ENCODE results near the gene PWWP2B. TPM values are rescaled to one million over a fixed set of nuclear protein-coding genes. Genes with fewer than 3 reads are reported as not detected.

Gene PWWP2B
- total and polyA plus RNA-seq, 2 of the 13 experiments (the other 11 are each of a cell fraction or from before 2014, with no cell fraction given), result 2.3 to 4.7 TPM

GRCh38 chr10:132430231-132430743, 33.3 kb downstream of the PWWP2B start:
- no peak overlapping the region for H2AFZ ChIP-seq (ENCODE audit: low read length)
- POLR2A ChIA-PET, result interaction anchor here (1.1 kb wide), 1 partner anchor 9 kb away, joined by 4 read pairs; no protein-coding TSS in a partner anchor
- H3K4me2 ChIP-seq (ENCODE audit: low read depth, low read length), result no peak overlapping the region
- no peak overlapping the region for H3K9ac ChIP-seq (ENCODE audit: insufficient read depth, low read depth, low read length)
- no peaks in the 10 kb centered on the region for H3K79me2 ChIP-seq (ENCODE audit: insufficient read depth, low read length)
- CTCF ChIA-PET (ENCODE audit: low intra/inter-chr PET ratio, low total read pairs), result no interaction called here
- H3K27ac ChIP-seq (ENCODE audit: extremely low read length, insufficient read depth, low read length), result no peak overlapping the region
- WGBS (ENCODE audit: low lambda C conversion rate), result 67% methylated on average over 3 of the region's 8 CpGs
- H3K4me1 ChIP-seq (ENCODE audit: insufficient read depth, low read length), result no peaks in the 10 kb centered on the region
- H3K27me3 ChIP-seq (ENCODE audit: control insufficient read depth in 1 of 2, insufficient read depth in 2 of 2, low read length in 2 of 2), result peaks cover 0 to 9% of the 10 kb centered on the region in 2 experiments; a peak in 2 of 5 replicates
- in situ Hi-C loops (cut with HindIII; ENCODE audit: extremely low pct_ligation_motif_present, low pct_unique_long_range_greater_than_20kb), result no loop called here
- H3K4me3 ChIP-seq (replicated peaks in 1 of 3; ENCODE audit: insufficient read depth in 1 of 3, low read depth in 2 of 3, low read length in 3 of 3), result no peak overlapping the region
- no peak for FAIRE-seq
- DNase-seq (ENCODE audit: low spot score), result no peak
- no TSS peak for BruUV-seq (replicated peaks)
- H4K20me1 ChIP-seq (ENCODE audit: insufficient read depth, low read length), result no peaks in the 10 kb centered on the region
- intact Hi-C loops (cut with micrococcal nuclease; ENCODE audit: unreplicated experiment), result no loop called here
- ATAC-seq, result no peak
- no peaks in the 10 kb centered on the region for H3K9me3 ChIP-seq (ENCODE audit: low read length)
- no peaks in the 10 kb centered on the region for H3K36me3 ChIP-seq (replicated peaks in 1 of 2; ENCODE audit: control insufficient read depth in 1 of 2, insufficient read depth in 2 of 2, low read length in 2 of 2)
- TF ChIP-seq, protein P1, sequence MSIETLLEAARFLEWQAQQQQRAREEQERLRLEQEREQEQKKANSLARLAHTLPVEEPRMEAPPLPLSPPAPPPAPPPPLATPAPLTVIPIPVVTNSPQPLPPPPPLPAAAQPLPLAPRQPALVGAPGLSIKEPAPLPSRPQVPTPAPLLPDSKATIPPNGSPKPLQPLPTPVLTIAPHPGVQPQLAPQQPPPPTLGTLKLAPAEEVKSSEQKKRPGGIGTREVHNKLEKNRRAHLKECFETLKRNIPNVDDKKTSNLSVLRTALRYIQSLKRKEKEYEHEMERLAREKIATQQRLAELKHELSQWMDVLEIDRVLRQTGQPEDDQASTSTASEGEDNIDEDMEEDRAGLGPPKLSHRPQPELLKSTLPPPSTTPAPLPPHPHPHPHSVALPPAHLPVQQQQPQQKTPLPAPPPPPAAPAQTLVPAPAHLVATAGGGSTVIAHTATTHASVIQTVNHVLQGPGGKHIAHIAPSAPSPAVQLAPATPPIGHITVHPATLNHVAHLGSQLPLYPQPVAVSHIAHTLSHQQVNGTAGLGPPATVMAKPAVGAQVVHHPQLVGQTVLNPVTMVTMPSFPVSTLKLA (IDR thresholded peaks at IDR 0.05), result peak; percentile 95
- TF ChIP-seq ZFP36 (IDR thresholded peaks at IDR 0.05; ENCODE audit: borderline replicate concordance, low read depth, low read length, partially characterized antibody), result no peak

- H3K4me1 ChIP-seq (ENCODE audit: insufficient read depth, low read length), result no peaks in the 10 kb centered on the region
- H3K9me3 ChIP-seq (ENCODE audit: low read length), result no peaks in the 10 kb centered on the region
- no peak overlapping the region for H3K27ac ChIP-seq (ENCODE audit: extremely low read length, insufficient read depth, low read length)
- ATAC-seq, result no peak
- peaks cover 0 to 9% of the 10 kb centered on the region in 2 experiments; a peak in 2 of 5 replicates for H3K27me3 ChIP-seq (ENCODE audit: control insufficient read depth in 1 of 2, insufficient read depth in 2 of 2, low read length in 2 of 2)
- 70% methylated on average over 2 of the region's 8 CpGs for WGBS (ENCODE audit: low lambda C conversion rate)
- H3K79me2 ChIP-seq (ENCODE audit: insufficient read depth, low read length), result no peaks in the 10 kb centered on the region
- BruUV-seq (replicated peaks), result no TSS peak
- no peak overlapping the region for H3K9ac ChIP-seq (ENCODE audit: insufficient read depth, low read depth, low read length)
- in situ Hi-C loops (cut with HindIII; ENCODE audit: extremely low pct_ligation_motif_present, low pct_unique_long_range_greater_than_20kb), result no loop called here
- intact Hi-C loops (cut with micrococcal nuclease; ENCODE audit: unreplicated experiment), result no loop called here
- POLR2A ChIA-PET, result interaction anchor here (1.2 kb wide), 1 partner anchor 10 kb away, joined by 4 read pairs; no protein-coding TSS in a partner anchor
- H3K4me2 ChIP-seq (ENCODE audit: low read depth, low read length), result no peak overlapping the region
- CTCF ChIA-PET (ENCODE audit: low intra/inter-chr PET ratio, low total read pairs), result no interaction called here
- no peak overlapping the region for H3K4me3 ChIP-seq (replicated peaks in 1 of 3; ENCODE audit: insufficient read depth in 1 of 3, low read depth in 2 of 3, low read length in 3 of 3)
- H3K36me3 ChIP-seq (replicated peaks in 1 of 2; ENCODE audit: control insufficient read depth in 1 of 2, insufficient read depth in 2 of 2, low read length in 2 of 2), result no peaks in the 10 kb centered on the region
- no peak for FAIRE-seq
- no peaks in the 10 kb centered on the region for H4K20me1 ChIP-seq (ENCODE audit: insufficient read depth, low read length)
- DNase-seq (ENCODE audit: low spot score), result no peak
- no peak overlapping the region for H2AFZ ChIP-seq (ENCODE audit: low read length)
- no peak for TF ChIP-seq HMG20B (CRISPR knock-in tag; conservative IDR thresholded peaks at IDR 0.05)
- TF ChIP-seq NFKB2 (CRISPR knock-in tag; IDR thresholded peaks at IDR 0.05; ENCODE audit: borderline replicate concordance), result no peak
- TF ChIP-seq ZNF383 (CRISPR knock-in tag; IDR thresholded peaks at IDR 0.05; ENCODE audit: borderline replicate concordance), result no peak
- TF ChIP-seq ZNF7 (CRISPR knock-in tag; IDR thresholded peaks at IDR 0.05), result no peak
- TF ChIP-seq, protein P2, sequence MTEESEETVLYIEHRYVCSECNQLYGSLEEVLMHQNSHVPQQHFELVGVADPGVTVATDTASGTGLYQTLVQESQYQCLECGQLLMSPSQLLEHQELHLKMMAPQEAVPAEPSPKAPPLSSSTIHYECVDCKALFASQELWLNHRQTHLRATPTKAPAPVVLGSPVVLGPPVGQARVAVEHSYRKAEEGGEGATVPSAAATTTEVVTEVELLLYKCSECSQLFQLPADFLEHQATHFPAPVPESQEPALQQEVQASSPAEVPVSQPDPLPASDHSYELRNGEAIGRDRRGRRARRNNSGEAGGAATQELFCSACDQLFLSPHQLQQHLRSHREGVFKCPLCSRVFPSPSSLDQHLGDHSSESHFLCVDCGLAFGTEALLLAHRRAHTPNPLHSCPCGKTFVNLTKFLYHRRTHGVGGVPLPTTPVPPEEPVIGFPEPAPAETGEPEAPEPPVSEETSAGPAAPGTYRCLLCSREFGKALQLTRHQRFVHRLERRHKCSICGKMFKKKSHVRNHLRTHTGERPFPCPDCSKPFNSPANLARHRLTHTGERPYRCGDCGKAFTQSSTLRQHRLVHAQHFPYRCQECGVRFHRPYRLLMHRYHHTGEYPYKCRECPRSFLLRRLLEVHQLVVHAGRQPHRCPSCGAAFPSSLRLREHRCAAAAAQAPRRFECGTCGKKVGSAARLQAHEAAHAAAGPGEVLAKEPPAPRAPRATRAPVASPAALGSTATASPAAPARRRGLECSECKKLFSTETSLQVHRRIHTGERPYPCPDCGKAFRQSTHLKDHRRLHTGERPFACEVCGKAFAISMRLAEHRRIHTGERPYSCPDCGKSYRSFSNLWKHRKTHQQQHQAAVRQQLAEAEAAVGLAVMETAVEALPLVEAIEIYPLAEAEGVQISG (CRISPR knock-in tag; IDR thresholded peaks at IDR 0.05), result no peak
- TF ChIP-seq ZC3H13 (CRISPR knock-in tag; IDR thresholded peaks at IDR 0.05), result no peak
- no peak for TF ChIP-seq ZNF253 (CRISPR knock-in tag; IDR thresholded peaks at IDR 0.05; ENCODE audit: borderline replicate concordance)
- no peak for TF ChIP-seq SNAI1 (CRISPR knock-in tag; IDR thresholded peaks at IDR 0.05; ENCODE audit: borderline replicate concordance)
- TF ChIP-seq RAD51 (IDR thresholded peaks at IDR 0.05; ENCODE audit: borderline replicate concordance), result no peak
- no peak for TF ChIP-seq DNMT3B (CRISPR knock-in tag; conservative IDR thresholded peaks at IDR 0.05)
- no peak for TF ChIP-seq SMAD1 (CRISPR knock-in tag; IDR thresholded peaks at IDR 0.05; ENCODE audit: borderline replicate concordance, low read depth)
- TF ChIP-seq AKAP8 (CRISPR knock-in tag; IDR thresholded peaks at IDR 0.05), result no peak
- no peak for TF ChIP-seq HIVEP1 (CRISPR knock-in tag; IDR thresholded peaks at IDR 0.05)
- no peak for TF ChIP-seq SIN3A (IDR thresholded peaks at IDR 0.05; ENCODE audit: borderline replicate concordance, low read depth, low read length)
Observed at GRCh38 chr10:132430861-132431271, 33.9 kb downstream of the PWWP2B start.
